GM12864 (cell line): ENCODE measurements around the gene ARHGAP20.

ENCODE experiments used
- DNase-seq: peaks from one replicate; pipeline ENCODE4 v3.0.0-alpha.2; 2011; ENCODE audit warnings: low read depth
- H3K4me3 ChIP-seq: 2 replicates; pipeline ENCODE4 v1.5.1; 2011; ENCODE audit warnings: mild to moderate bottlenecking, low read depth, low read length, control low read depth
- TF ChIP-seq, protein P1 (sequence below): IDR thresholded peaks from 2 replicates; pipeline ENCODE4 v1.5.1; 2011; ENCODE audit warnings: low read depth, mild to moderate bottlenecking, moderate library complexity, low read length, control low read depth, inconsistent platforms; ENCODE audit errors: missing control alignments

ARHGAP20 gene

DNA sequence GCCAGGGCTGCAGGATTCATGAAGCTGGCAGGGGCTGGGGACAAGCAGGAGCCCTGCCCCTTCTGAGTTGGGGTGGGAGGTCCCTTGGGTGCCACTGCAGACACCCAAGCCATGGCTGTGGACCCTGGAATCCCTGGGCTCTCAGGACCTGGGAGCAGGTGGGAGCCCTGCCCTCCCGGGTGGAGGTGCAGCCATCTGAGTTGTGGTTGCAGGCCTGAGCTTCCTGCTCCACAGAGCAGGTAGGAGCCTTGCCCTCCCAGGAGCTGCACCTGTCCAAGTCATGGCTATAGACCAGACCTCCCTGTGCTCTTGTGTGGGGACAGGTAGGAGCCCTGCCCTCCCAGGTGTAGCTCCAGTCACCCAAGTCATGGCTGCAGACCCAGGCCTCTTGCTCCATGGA lies 113.5 kb downstream of the ARHGAP20 start:
- TF ChIP-seq, protein P1, sequence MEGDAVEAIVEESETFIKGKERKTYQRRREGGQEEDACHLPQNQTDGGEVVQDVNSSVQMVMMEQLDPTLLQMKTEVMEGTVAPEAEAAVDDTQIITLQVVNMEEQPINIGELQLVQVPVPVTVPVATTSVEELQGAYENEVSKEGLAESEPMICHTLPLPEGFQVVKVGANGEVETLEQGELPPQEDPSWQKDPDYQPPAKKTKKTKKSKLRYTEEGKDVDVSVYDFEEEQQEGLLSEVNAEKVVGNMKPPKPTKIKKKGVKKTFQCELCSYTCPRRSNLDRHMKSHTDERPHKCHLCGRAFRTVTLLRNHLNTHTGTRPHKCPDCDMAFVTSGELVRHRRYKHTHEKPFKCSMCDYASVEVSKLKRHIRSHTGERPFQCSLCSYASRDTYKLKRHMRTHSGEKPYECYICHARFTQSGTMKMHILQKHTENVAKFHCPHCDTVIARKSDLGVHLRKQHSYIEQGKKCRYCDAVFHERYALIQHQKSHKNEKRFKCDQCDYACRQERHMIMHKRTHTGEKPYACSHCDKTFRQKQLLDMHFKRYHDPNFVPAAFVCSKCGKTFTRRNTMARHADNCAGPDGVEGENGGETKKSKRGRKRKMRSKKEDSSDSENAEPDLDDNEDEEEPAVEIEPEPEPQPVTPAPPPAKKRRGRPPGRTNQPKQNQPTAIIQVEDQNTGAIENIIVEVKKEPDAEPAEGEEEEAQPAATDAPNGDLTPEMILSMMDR = no peak
- H3K4me3 ChIP-seq = no peak overlapping the region
- DNase-seq = no peak

DNA sequence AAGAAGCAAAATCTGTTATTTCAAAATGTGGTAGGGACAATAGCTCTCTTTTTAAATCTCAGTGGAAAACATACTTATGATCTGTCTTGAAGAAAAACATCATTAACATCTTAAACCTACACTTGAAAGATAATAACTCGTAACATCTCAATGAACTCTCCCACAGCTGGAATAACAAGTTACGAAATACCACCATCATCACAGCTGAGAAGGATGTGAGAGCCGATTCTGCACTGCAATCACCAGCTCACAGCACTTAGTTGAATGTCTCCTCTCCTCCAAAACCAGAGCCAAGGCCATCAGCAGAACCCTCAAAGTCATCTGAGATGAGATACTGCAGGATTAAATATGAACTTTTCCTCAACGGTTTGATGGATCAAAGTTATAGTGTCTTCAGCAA lies 124.3 kb downstream of the ARHGAP20 start:
- H3K4me3 ChIP-seq = no peak overlapping the region
- DNase-seq = no peak
- TF ChIP-seq, protein P1 = no peak

DNA sequence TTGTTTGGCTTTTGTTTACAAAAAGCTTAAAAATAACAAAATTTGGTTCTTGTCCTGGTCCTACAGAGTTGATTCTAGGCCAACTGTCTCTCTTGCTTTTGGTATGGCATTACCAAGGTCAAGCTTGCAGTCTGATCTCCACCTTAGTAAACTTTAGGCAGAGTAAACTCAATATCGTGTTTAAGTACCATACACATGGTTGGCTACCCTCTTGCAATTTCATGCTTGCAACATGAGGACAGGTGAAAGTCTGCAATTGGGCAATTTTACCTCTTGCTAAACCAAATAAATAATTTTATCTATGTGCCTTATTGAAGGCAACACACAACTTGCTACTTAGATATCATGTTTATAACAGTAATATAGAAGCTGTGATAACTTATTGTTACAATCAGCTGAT lies 125.1 kb downstream of the ARHGAP20 start:
- no peak for DNase-seq
- TF ChIP-seq, protein P1 = no peak
- H3K4me3 ChIP-seq = no peak overlapping the region

DNA sequence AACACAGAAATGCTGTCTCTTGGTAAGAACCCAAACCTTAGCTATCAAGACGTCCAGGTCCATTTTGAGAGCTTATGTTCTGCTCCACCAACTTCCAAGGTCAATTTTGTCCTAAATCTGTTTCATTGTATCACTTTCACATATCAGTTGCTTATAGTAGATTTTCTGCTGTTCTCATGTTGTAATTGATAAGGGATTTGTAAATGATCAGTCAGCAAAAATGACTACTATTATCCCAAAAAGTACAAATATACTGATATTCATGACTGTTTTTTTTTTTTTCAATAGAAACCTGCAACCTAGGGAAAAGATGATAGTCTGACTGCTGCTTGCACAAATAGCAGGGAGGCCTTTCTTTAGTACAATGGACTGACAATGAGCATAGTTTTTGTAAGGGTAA lies 128.1 kb downstream of the ARHGAP20 start:
- DNase-seq = no peak
- TF ChIP-seq, protein P1 = no peak
- no peak overlapping the region for H3K4me3 ChIP-seq

DNA sequence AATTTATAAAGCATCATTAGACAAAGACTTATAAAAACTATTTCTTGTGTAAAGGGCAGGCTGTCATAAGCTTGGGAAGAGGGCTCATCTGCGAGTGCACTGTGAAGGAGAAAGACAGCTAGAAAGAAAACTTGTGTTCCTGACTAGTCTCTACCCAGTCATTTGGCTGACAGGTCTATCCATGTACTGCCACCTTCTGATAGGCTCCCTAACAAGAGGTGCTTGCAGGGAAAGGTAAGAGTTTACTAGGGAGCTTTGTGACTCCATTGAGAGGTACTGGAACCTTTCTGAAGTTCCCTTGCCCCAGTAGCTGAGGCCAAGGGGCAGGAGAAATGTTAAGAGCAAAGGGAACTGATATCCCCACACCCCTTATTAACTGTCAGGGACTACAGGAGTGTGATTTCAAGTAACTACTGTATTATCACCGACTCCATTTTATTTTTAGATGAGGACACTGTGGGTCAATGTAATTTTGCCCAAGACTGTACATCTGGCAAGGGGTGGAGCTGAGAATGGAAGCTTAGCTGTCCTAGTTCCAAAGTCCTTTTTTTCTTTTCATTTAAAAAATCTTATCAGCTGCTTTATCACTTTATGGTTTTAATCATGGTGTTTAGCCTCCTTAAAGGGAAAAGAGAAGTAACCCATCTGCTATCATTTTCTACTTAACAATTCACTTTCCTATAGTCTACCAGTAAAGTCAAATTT lies 129.4 kb downstream of the ARHGAP20 start:
- H3K4me3 ChIP-seq = no peak overlapping the region
- no peak for DNase-seq
- TF ChIP-seq, protein P1 = no peak

DNA sequence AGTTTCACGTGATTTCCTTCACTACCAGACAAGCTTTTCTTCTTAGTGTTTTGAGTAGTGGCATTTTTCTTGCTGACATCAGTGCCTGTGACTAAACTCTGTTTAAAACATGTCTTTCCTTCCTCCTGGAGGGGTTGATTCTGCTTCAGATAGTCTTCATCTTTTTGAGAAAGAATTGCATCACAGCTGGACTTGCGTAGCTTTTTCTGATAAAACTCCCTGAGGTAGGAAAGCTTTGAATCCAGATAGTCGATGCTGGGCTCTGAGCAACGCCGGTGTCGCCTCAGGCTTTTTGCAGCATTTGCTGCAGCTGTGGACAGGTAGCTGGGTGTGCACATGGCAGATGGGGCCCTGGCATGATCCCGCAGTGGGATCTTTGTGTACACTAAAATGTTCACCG lies 131.7 kb downstream of the ARHGAP20 start:
- no peak for DNase-seq
- TF ChIP-seq, protein P1 = no peak
- no peak overlapping the region for H3K4me3 ChIP-seq

DNA sequence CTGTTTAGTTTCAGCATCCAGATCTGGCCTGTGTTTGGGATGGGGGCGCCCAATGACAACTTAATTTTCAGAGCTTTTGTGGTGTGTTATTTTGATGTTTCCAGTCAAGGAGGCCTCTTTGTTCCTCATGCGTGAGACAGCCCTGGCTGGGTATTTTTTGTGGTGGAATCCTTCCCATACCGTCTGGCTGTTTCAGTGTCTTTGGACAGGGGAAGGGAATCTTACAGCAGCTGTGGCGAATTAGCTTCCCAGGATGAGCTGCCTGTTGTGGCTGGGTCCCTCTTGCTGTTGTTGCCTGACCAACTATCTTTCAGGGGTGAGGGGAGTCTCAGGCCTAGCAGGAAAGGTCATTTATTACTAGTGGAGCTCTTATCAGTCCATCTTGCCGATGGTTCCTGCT lies 138.8 kb downstream of the ARHGAP20 start:
- TF ChIP-seq, protein P1 = no peak
- no peak for DNase-seq
- no peak overlapping the region for H3K4me3 ChIP-seq
